GM21515 (cell line): ENCODE data around the gene AR.

Experiments used
- ATAC-seq: cut with Tn5 transposase; IDR thresholded peaks from one replicate; pipeline ENCODE4 v1.9.1; 2021; ENCODE audit not compliant: unreplicated experiment

AR gene

GRCh38 chrX:67563469-67564448 is 19.9 kb downstream of the AR start:
- ATAC-seq: no peak

GRCh38 chrX:67564475-67564874 is 20.7 kb downstream of the AR start:
- ATAC-seq: no peak

- ATAC-seq: no peak
Measured at GRCh38 chrX:67568769-67569168, 24.9 kb downstream of the AR start.

- ATAC-seq: no peak
Measured at GRCh38 chrX:67570839-67571238, 27.0 kb downstream of the AR start.

GRCh38 chrX:67574696-67575095 is 30.9 kb downstream of the AR start:
- no peak for ATAC-seq

- no peak for ATAC-seq
Measured at GRCh38 chrX:67582436-67582835, 38.6 kb downstream of the AR start.

GRCh38 chrX:67583171-67583570 is 39.4 kb downstream of the AR start:
- no peak for ATAC-seq

- ATAC-seq: no peak
Measured at GRCh38 chrX:67585401-67585800, 41.6 kb downstream of the AR start.

- no peak for ATAC-seq
Measured at GRCh38 chrX:67587946-67588624, 44.3 kb downstream of the AR start.

- ATAC-seq: no peak
Measured at GRCh38 chrX:67596839-67597790, 53.3 kb downstream of the AR start.

GRCh38 chrX:67599532-67599931 is 55.7 kb downstream of the AR start:
- ATAC-seq: no peak

GRCh38 chrX:67601771-67602170 is 58.0 kb downstream of the AR start:
- ATAC-seq: no peak

- ATAC-seq: no peak
Measured at GRCh38 chrX:67604979-67605703, 61.3 kb downstream of the AR start.

GRCh38 chrX:67607466-67607865 is 63.6 kb downstream of the AR start:
- no peak for ATAC-seq

- ATAC-seq: no peak
Measured at GRCh38 chrX:67610282-67610681, 66.5 kb downstream of the AR start.

- ATAC-seq: no peak
Measured at GRCh38 chrX:67612231-67612630, 68.4 kb downstream of the AR start.

GRCh38 chrX:67613366-67613765 is 69.5 kb downstream of the AR start:
- no peak for ATAC-seq

- ATAC-seq: no peak
Measured at GRCh38 chrX:67613996-67614395, 70.2 kb downstream of the AR start.

- no peak for ATAC-seq
Measured at GRCh38 chrX:67614423-67614822, 70.6 kb downstream of the AR start.

GRCh38 chrX:67619253-67619652 is 75.4 kb downstream of the AR start:
- ATAC-seq: no peak
